Measurements from ENCODE around the gene NOL7.

The NOL7 gene

DNA sequence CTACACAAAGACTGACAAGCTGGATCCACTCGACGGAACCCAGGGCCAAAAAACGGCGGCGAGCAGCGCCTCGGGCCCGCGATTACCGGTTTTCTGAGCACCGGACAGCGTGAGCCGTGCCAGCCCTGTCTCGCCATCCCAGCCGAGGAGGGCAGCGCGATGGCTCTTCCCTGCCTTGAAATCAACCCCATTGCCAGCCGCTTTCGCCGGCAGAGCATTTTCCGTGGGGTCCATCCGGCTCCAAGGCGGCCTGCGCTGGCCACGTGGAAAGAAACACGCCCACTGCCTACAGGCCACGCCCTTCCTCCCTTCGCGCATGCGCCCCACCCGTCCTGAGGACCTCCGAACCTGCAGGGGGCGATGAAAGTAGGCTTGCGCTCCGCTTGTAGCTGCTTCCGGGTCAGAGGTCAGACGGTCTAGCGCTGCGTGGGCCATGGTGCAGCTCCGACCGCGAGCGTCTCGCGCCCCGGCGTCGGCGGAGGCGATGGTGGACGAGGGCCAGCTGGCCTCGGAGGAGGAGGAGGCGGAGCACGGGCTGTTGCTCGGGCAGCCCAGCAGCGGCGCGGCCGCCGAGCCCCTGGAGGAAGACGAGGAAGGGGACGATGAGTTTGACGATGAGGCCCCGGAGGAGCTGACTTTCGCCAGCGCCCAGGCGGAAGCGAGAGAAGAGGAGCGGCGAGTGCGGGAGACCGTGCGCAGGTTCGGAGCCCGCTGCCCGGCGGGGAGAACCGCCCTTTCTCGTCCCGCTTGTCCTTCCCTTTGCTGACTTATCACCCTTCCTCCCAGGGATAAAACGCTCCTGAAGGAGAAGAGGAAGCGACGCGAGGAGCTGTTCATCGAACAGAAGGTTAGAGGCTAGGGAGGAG, at the start of gene NOL7:
Gene NOL7 (plus strand): TSS at position 410 of the 866 bp plus-strand sequence. CDS start 24 bp downstream, at position 434.
- DNase-seq (ENCODE audit: low read depth), result peak; percentile 99

DNA sequence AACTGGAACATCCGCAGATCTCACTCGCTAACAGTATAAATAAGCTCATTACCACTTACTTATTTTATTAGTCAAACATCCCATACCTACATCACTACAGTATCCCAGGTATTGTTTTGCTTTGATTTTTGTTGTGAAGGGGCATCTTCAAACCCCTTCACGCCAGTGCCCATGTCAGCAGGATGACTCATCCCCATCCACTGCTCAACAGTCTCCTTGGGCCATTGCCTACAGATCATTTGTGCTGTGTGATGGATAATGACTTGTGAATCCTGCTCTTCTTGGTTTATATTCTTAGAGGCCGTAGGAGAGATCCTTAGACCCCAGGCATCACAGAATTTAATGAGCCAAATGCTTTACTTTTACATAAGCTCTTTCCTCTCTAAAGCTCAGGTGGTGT, 49.2 kb upstream of the NOL7 start:
- DNase-seq (ENCODE audit: low read depth), result no peak

DNA sequence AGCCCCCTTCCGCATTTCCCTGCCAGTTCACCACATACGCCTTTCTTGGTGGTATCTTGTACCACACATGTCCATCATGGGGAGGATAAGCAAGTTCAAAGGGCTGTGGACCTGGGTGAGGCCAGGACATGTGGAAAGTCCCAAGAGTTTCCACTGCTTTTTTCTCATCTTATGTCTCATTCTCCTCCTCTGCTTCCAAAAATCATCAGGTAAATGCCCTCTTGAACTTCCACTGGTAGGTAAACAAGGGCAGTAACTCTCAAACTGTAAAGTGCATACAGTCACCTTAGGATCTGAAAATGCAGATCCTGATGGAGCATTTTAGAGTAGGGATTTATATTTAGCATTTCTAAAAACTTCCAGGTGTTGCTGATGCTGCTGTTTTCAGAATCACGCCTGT, 48.6 kb upstream of the NOL7 start:
- DNase-seq (ENCODE audit: low read depth), result no peak

DNA sequence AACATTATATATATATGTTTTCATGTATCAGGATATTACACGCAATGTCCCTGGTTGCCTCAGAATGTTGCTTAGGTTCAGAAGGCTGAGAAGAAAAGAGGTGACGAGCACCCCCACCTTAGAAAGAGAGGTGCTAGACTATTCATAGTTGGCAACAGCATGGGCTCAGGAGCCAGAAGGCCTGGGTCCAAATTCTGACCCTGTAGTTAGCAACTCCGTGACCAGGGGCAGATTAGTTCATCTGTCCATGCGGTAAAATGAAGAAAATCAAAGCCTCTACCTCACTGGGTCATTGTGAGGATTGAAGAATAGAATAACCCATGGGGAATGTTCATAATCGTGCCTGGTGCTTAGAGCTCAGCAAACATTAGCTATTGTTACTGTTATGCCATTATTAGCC, 46.2 kb upstream of the NOL7 start:
- no peak for DNase-seq (ENCODE audit: low read depth)

DNA sequence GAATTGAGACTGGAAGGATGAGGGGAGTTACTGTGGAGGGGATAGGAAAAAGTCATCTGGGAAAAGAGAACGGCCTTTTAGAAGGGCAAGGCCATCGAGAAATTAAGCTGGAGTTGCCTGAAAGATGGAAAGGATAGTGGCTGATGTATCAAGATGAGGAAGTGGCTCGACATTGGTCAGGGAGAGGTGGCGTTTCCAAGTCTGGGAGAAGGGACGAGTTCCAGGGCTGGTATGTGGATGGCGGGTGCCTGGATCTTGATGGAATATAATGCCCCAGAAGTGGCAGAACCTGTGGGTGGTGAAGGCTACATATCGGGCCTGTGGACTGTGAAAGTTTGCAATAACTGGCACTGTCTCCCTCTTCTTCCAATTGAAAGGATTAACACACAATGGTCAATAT, 42.9 kb upstream of the NOL7 start:
- DNase-seq (ENCODE audit: low read depth), result no peak

DNA sequence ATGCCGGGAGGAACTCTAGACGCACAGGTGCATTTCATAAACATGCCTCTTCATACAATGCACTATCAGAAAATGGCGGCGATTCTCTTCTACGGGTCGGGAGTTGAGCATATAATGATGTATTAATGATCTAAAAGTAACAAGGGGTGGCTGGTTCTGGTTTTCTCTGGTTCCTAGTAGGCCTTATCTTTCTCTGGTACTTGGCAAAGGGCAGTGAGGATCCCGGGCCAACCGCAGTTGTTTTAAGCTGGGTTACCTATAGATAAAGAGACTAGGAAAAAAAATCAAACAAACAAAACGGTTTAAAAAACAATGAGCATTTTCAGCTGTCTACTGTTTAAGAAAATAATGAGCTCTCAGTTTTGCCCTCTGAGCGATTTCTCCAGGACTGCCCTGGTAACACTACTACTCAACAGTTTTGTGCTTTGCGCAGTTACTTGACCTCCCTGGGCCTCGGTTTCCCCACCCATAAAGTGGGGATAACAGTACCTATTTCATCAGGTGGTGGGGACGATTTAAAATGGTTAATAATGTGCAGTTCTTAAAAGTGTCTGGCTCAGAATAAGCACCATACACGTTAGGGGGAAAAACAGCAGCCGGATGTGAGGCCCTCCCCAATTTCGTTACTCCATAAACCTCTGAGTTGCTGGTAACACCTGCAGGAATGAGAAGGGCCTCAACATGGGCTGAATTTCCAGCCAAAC, 42.0 kb upstream of the NOL7 start:
- no peak for DNase-seq (ENCODE audit: low read depth)

DNA sequence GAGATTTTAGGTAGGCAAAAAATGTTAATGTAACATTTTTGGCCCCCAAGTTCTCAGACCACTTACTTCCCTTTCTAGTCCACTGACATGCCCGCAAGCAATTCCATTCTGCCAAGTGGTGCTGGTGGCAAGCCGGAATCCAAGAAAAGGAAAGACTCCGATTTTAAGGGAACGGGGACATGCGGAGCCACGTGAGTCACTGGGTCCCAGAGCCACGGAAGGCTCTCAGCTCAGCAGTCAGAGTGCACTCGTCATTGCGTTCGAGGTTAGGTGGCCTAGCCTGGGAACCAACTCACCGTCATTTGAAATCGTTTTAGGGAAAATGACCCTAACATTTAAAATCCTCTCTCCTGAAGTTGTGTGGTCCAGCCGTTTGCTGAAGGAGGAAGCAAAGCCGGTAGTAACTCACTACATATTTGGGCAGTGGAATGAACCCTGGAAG, 41.4 kb upstream of the NOL7 start:
- DNase-seq (ENCODE audit: low read depth), result no peak

DNA sequence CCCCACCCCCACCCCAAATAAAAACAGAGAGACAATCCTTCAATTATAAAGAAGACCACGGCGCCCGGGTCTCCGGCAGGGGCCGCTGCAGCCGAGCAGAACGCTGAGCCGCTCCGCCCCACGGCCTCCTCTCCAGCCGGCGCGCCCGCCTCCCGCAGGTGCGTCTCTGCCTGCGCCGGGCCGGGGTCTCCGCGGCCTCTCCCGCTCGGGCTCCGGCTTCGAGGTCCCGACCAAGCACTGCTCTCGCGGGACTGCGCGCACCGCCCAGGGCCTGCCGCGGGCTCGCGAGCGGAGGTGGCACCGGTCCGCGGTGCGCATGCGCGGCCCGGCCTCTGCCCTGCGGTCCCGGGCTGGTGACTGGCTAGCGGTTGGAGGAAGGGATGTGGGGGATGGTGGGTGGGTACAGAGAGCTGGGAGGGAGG, 41.0 kb upstream of the NOL7 start:
- DNase-seq (ENCODE audit: low read depth), result peak; percentile 86

DNA sequence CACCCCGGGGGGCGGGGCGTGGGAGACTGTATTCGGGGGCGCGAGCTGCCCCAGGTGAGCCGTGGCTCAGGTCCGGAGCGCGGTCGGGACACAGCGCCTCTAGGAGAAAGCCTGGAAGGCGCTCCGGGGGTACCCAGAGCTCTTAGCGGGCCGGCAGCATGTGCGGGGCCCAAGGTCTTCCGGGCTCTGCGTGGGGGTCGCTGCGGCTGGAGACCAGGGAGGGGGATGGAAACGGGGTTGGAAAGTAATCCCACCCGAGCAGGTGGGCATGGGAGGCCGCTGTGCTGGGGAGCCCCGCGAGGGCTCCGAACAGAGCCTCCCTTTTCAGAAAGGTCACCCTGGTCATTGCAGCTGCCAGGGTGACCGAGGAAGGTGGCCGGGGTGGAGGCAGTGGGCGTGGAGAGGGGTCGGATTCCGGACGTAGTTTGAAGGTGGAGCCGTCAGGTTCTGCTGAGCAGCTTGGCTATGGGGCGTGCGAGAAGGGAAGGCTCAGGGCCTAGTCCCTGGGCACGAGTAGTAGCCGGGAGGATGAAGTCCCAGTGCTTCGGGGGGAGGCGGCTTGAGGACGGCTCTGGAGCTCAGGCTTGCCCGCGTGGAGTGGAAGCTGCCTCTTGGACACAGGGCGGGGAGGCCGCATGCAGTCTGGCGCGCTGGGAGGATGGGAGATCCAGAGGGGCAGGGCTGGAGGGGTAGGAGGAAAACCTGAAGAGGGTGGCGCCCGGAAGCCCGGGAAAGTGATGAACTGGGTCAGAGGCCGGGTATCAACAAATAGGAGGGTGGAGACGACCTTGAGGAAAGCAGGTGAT, 40.4 kb upstream of the NOL7 start, which contains the start of gene SIRT5:
Gene SIRT5 (plus strand): TSS at position 31 of the 806 bp plus-strand sequence. CDS start 9,510 bp downstream, outside the sequence.
- DNase-seq (ENCODE audit: low read depth), result peak; percentile 32

DNA sequence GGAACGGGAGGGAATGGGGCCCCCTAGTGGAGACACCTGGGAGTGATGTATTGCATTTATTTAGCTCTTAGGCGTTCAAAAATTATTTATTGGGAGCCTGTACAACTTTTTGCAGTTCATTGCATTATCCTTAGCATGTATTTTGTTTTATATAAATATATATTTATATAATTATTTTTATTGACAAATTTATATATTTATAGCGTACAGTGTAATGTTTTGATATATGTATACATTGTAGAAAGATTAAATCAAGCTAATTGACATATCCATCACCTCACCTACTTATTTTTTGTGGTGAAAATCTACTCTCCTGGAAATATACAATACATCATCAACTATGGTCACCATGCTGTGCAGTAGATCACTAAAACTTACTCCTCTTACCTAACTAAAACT, 39.8 kb upstream of the NOL7 start:
- peak; percentile 52 for DNase-seq (ENCODE audit: low read depth)

DNA sequence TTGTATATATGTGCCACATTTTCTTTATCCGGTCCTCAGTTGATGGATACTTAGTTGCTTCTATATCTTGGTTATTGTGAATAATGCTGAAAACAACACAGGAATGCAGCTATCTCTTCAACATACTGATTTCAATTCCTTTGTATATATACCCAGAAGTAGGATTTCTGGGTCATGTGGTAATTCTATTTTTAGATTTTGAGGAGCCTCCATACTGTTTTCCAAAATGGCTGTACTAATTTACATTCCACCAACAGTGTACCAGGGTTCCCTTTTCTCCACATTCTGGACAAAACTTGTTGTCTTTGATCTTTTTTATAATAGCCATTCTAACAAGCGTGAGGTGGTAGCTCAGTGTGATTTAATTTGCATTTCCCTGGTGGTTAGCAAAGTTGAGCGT, 39.1 kb upstream of the NOL7 start:
- DNase-seq (ENCODE audit: low read depth), result no peak

DNA sequence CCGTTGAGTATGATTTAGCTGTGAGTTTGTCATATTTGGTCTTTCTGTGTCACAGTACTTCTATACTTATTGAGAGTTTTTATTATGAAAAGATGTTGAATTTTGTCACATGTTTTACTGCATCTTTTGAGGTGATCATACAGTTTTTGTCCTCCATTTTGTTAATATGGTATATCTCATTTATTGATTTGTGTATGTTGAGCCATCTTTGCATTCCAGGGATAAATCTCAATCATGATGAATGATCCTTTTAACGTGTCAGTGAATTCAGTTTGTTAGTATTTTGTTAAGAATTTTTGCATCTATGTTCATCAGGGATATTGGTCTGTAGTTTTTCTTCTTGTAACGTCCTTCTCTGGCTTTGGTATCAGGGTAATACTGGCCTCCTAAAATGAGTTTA, 37.2 kb upstream of the NOL7 start:
- DNase-seq (ENCODE audit: low read depth), result no peak

DNA sequence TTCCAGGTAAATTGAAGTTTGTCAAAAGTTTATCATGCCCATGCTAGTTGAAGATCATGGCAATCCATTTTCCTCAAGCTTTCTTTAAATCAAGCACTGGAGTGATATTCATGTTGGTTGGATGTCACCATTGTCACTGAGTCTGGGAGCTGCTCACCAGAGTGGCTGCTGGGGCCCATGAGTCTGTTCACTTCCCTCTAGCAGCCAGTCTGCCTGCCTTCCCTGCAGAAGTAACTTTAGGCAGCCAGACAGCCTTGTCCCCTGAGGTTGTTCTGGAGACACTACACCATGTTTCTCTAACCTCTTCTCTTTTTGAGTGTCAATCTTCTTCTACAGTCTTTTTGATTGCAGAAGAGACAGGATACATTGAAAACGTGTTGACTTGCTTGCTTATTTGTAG, 35.2 kb upstream of the NOL7 start:
- no peak for DNase-seq (ENCODE audit: low read depth)

DNA sequence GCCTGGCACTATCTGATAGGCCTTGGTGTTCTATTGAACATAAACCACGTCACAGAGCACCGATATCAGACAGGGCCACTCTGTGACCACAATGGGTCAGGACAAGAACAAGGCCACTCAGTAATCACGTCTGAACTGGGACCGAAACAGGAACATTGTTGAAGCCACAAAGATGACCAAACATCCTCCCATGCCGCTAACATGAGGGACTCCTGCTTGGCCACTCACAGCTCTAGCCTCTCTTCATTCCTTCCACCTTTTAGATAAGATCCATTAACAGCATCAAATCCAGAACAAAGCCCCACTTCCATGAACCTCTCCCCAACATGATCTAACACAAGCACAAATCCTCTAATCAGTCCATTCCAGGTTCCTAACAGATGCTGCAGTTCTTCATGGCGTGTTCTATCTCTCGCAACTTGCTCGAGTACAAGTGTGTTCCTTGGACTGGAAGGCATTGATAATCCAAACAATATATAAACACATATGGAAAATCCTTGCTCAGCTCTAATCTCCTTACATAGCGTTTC, 33.4 kb upstream of the NOL7 start:
- no peak for DNase-seq (ENCODE audit: low read depth)

DNA sequence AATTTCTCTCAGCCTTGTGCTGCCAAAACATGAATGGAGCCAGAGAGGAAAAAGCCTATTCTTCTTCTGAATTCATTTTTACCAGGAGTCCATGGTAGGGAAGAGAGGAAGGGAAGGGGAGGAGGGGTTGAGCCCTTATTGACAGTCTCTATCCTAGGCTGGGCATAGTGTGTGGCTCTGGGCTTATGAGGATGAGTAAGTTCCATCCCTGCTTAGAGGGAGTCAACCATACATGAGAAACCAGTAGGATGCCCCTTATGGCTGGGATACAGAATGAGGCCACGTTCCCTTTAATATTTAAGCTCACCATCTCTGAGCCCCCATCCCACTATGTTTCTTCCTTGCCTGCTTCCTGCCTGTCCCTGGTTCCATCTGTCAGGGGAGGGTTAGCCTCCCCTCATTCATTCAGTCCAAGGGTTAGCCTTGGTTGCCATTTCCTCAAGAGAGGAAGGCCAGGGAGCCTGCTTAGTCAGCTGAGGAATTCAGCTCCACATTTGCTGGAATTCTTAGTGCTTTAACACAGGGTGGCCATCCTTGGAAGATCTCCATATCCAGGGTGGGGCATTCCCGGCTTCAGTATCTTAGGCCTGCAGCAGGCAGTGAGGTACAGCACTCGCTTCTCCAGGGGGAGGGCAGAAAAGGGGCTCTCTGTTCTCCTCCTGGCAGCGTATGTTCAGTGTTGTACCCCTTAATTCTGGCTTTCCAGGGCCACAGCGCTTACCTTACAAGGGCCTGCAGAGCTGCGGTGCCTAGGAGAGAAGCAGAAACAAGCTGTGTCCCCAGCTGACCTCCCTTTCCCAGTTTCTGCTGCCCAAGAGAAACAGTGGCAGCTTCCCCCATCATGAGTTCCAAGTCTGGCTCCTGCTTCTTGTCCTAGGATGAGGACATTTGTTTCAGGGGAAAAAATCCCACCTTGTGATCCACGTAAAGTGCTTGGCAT, 28.3 kb upstream of the NOL7 start:
- no peak for DNase-seq (ENCODE audit: low read depth)

DNA sequence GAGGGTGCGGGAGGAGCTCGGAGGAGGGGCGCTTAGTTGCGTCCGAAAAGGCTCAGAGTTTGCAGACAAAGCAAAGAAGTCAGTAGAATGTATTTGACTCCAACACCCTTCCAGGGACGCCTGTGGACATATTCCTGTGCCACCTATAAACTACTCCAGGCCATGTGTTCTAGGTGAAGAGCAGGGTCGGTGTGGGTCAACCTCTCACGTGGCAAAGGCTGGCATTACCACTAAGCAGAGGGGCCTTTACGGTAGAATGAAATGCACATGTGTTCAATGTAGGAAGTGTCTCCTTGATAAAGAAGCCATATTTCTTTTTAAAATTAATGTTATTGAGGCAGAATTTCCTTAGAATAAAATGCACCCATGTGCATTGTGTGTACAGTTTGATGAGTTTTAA, 25.3 kb upstream of the NOL7 start:
- no peak for DNase-seq (ENCODE audit: low read depth)

DNA sequence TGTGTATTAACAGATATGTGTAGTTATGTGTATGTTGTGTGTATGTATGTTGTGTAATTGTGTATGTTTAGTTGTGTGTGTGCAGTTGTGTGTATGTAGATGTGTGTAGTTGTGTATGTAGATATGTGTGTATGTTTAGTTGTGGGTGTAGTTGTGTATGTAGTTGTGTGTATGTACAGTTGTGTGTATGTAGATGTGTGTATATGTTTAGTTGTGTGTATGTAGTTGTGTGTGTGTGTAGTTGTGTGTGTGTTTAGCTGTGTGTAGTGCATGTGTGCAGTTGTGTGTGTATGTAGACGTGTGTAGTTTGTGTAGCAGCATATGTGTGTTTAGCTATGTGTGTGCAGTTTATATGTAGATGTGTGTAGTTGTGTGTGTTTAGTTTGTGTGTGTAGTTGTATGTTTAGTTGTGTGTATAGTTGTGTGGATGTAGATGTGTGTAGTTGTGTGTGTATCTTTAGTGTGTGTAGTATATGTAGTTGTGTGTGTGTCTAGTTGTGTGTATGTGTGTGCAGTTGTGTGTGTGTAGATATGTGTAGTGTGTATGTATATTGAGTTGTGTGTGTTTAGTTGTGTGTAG, 24.5 kb upstream of the NOL7 start:
- no peak for DNase-seq (ENCODE audit: low read depth)

DNA sequence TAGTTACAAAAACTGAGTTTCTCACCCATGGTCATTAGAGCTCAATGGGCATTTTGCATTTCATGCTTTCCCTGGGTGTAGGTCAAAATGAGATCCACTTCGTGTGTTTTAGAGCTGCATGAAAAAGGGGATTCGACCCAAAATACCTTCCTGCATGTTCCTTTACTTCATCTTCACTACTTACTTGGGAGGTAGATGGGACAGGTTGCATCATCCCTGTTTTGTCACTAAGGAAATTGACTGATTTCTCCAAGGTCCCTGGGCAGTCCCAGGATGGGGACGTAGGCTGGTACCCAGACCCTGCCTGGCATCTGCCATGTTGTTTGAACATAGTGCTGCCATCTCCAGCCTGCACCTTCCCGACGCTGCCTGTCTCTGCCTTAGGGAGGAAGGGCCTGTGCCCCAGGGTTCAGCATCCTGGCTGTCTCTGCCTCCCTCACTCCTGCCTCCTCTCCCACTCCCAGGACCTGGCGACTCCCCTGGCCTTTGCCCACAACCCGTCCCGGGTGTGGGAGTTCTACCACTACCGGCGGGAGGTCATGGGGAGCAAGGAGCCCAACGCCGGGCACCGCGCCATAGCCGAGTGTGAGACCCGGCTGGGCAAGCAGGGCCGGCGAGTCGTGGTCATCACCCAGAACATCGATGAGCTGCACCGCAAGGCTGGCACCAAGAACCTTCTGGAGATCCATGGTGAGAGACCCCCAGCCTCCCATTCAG, 23.8 kb upstream of the NOL7 start:
- DNase-seq (ENCODE audit: low read depth), result no peak

DNA sequence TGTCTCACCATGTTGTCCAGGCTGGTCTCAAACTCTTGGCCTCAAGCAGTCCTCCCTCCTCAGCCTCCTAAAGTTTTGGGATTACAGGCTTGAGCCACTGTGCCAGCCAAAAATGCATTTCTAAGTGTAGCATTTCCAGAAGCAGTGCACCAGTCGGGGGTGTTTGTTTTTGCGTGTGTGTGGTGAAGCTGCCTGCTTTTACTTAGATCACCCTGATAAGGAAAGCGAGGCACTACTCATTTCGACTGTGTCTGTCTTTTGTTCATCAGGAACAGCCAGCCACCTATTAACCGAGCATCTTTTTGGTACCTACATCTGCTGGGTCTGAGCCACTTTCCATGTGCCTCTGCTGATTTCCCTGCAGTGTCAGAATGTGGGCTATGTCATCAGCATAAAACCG, 22.0 kb upstream of the NOL7 start:
- no peak for DNase-seq (ENCODE audit: low read depth)

DNA sequence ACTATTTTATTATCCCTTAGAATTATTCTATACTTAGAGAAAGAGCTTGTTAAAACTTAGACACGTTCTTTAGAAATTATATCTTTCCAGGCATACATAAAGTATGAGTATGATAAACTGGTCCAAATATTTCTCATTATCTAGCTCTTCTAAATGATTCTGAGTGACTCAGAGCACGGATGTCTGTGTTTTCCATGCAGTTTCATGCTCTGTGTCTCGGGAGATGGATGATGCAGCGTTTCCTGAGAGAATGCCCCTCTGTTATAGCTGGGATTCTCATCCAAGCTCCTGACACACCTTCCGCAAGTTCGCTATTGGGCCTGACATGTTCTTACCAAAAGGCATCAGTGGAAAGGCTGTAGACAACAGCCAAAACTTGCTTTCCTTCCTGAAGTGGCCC, 21.4 kb upstream of the NOL7 start:
- no peak for DNase-seq (ENCODE audit: low read depth)
